ENCODE results near the gene TLL2.

TLL2 gene

GRCh38 chr10:96395931-96396877 lies 117.5 kb downstream of the TLL2 start:
- peak; percentile 75 for DNase-seq (ENCODE audit: low read depth)
- no peak overlapping the region for H3K4me3 ChIP-seq (ENCODE audit: low read length)
- TF ChIP-seq CTCF (conservative IDR thresholded peaks at IDR 0.05; ENCODE audit: low read length): peak; percentile 79

GRCh38 chr10:96390460-96390864 lies 123.3 kb downstream of the TLL2 start:
- TF ChIP-seq CTCF (conservative IDR thresholded peaks at IDR 0.05; ENCODE audit: low read length): no peak
- DNase-seq (ENCODE audit: low read depth): peak; percentile 12
- no peak overlapping the region for H3K4me3 ChIP-seq (ENCODE audit: low read length)

- TF ChIP-seq CTCF (conservative IDR thresholded peaks at IDR 0.05; ENCODE audit: low read length): no peak
- H3K4me3 ChIP-seq (ENCODE audit: low read length): no peak overlapping the region
- no peak for DNase-seq (ENCODE audit: low read depth)
These were observed 123.9 kb downstream of the TLL2 start for GRCh38 chr10:96389785-96390184.

GRCh38 chr10:96387601-96388000 lies 126.1 kb downstream of the TLL2 start:
- peak; percentile 82 for DNase-seq (ENCODE audit: low read depth)
- no peak overlapping the region for H3K4me3 ChIP-seq (ENCODE audit: low read length)
- no peak for TF ChIP-seq CTCF (conservative IDR thresholded peaks at IDR 0.05; ENCODE audit: low read length)

GRCh38 chr10:96387161-96387560 lies 126.6 kb downstream of the TLL2 start:
- no peak for TF ChIP-seq CTCF (conservative IDR thresholded peaks at IDR 0.05; ENCODE audit: low read length)
- peak; percentile 76 for DNase-seq (ENCODE audit: low read depth)
- H3K4me3 ChIP-seq (ENCODE audit: low read length): no peak overlapping the region

- no peak for TF ChIP-seq CTCF (conservative IDR thresholded peaks at IDR 0.05; ENCODE audit: low read length)
- DNase-seq (ENCODE audit: low read depth): no peak
- H3K4me3 ChIP-seq (ENCODE audit: low read length): no peak overlapping the region
These were observed 129.2 kb downstream of the TLL2 start for GRCh38 chr10:96384506-96384905.

- no peak for TF ChIP-seq CTCF (conservative IDR thresholded peaks at IDR 0.05; ENCODE audit: low read length)
- H3K4me3 ChIP-seq (ENCODE audit: low read length): no peak overlapping the region
- DNase-seq (ENCODE audit: low read depth): peak; percentile 13
These were observed 132.9 kb downstream of the TLL2 start for GRCh38 chr10:96380821-96381220.

Measured in AG10803 (cell line).